Ascending aorta (tissue), 2 donors: ENCODE data around the gene MEGF11. TPM values are rescaled to one million over a fixed set of nuclear protein-coding genes. Genes with fewer than 3 reads are reported as not detected.

Experiments used
- DNase-seq, 2 donors: peaks; one replicate each; pipeline ENCODE4 v3.0.0-alpha.2; 2019; ENCODE audit warnings: low spot score in 2 of 2
- H3K27ac ChIP-seq, 2 donors: fragments of 200-600 bp; sonication (generic); one replicate each; pipeline ENCODE4 v1.5.1; 2016 to 2017; ENCODE audit warnings: mild to moderate bottlenecking in 1 of 2
- H3K27me3 ChIP-seq: fragments of 200-600 bp; sonication (generic); one replicate; pipeline ENCODE4 v1.5.1; 2017
- H3K36me3 ChIP-seq, 2 donors: fragments of 200-600 bp; sonication (generic); one replicate each; pipeline ENCODE4 v1.5.1; 2016
- H3K4me1 ChIP-seq, 2 donors: fragments of 200-600 bp; sonication (generic); one replicate each; pipeline ENCODE4 v1.5.1; 2016 to 2017; ENCODE audit warnings: mild to moderate bottlenecking in 1 of 2
- H3K4me3 ChIP-seq, 2 donors: fragments of 200-600 bp; sonication (generic); one replicate each; pipeline ENCODE4 v1.5.1; 2016 to 2017; ENCODE audit warnings: mild to moderate bottlenecking in 1 of 2
- H3K9me3 ChIP-seq, 2 donors: fragments of 200-600 bp; sonication (generic); one replicate each; pipeline ENCODE4 v1.5.1; 2016
- CTCF ChIP-seq, 3 experiments: fragments of 200-600 bp in 2 of 3; fragments of 450-650 bp in 1 of 3; sonication (generic) in 2 of 3; IDR thresholded peaks; one replicate each; pipeline ENCODE4 v1.5.1; 2016 to 2019; ENCODE audit warnings: antibody characterized with exemption in 3 of 3, mild to moderate bottlenecking in 1 of 3, moderate library complexity in 1 of 3
- intact Hi-C: fragments of 100-400 bp; cut with DNase I; formaldehyde crosslinking; loops from one replicate; pipeline ENCODE4 v1.15.1; 2023
- total RNA-seq: library from RNA; depleted of rRNA; stranded (reverse); fragments of >200 nt; gene quantifications from one replicate; pipeline ENCODE4 v1.1.0, GENCODE V29; 2016

Gene MEGF11
- total RNA-seq, 1 donor from 2014 or later, result not detected

- Histone ChIP-seq H3K36me3 (no peaks in the 10 kb centered on the region), H3K4me1 (no peaks in the 10 kb centered on the region), H3K9me3 (no peaks in the 10 kb centered on the region), H3K4me3 (no peak overlapping the region), H3K27me3 (no peaks in the 10 kb centered on the region), H3K27ac (no peak overlapping the region)
- intact Hi-C loops, result no loop called here
- no peak for DNase-seq
- no peak for TF ChIP-seq CTCF (IDR thresholded peaks at IDR 0.05)
These were observed 227.6 kb downstream of the MEGF11 start for GRCh38 chr15:66025972-66026371.

- H3K9me3 ChIP-seq, result no peaks in the 10 kb centered on the region
- no peaks in the 10 kb centered on the region for H3K27me3 ChIP-seq
- intact Hi-C loops, result no loop called here
- no peaks in the 10 kb centered on the region for H3K4me1 ChIP-seq
- H3K4me3 ChIP-seq, result no peak overlapping the region
- no peak for TF ChIP-seq CTCF (IDR thresholded peaks at IDR 0.05)
- no peaks in the 10 kb centered on the region for H3K36me3 ChIP-seq
- H3K27ac ChIP-seq, result no peak overlapping the region
- DNase-seq, result no peak
These were observed 228.5 kb downstream of the MEGF11 start for GRCh38 chr15:66025015-66025452.

- Histone ChIP-seq H3K27ac (no peak overlapping the region), H3K36me3 (no peaks in the 10 kb centered on the region), H3K27me3 (no peaks in the 10 kb centered on the region), H3K9me3 (no peaks in the 10 kb centered on the region), H3K4me3 (no peak overlapping the region), H3K4me1 (no peaks in the 10 kb centered on the region)
- intact Hi-C loops, result no loop called here
- TF ChIP-seq CTCF (IDR thresholded peaks at IDR 0.05), result no peak
- DNase-seq, result no peak
These were observed 229.4 kb downstream of the MEGF11 start for GRCh38 chr15:66024116-66024515.

- TF ChIP-seq CTCF (IDR thresholded peaks at IDR 0.05), result no peak
- no peak overlapping the region for H3K27ac ChIP-seq
- no peaks in the 10 kb centered on the region for H3K4me1 ChIP-seq
- DNase-seq, result no peak
- H3K36me3 ChIP-seq, result no peaks in the 10 kb centered on the region
- no peaks in the 10 kb centered on the region for H3K27me3 ChIP-seq
- intact Hi-C loops, result no loop called here
- no peaks in the 10 kb centered on the region for H3K9me3 ChIP-seq
- no peak overlapping the region for H3K4me3 ChIP-seq
These were observed 230.1 kb downstream of the MEGF11 start for GRCh38 chr15:66023311-66023972.

GRCh38 chr15:66022163-66022525 is 231.4 kb downstream of the MEGF11 start:
- intact Hi-C loops, result no loop called here
- DNase-seq, result no peak
- H3K36me3 ChIP-seq, result no peaks in the 10 kb centered on the region

More at GRCh38 chr15:66022163-66022525, 231.4 kb downstream of the MEGF11 start:
- no peak for TF ChIP-seq CTCF (IDR thresholded peaks at IDR 0.05)
- Histone ChIP-seq H3K9me3 (no peaks in the 10 kb centered on the region), H3K4me3 (no peak overlapping the region), H3K27me3 (no peaks in the 10 kb centered on the region), H3K27ac (no peak overlapping the region), H3K4me1 (no peaks in the 10 kb centered on the region)
